NCI-H2081 (cell line): ENCODE data around the gene BRICD5.

Experiments
- DNase-seq, 2 experiments: peaks; one replicate each; lab custom pipeline; 2025; lab: John Stamatoyannopoulos, UW

Gene BRICD5

GRCh38 chr16:2237493-2238149 lies 27.0 kb upstream of the BRICD5 start:
- DNase-seq = no peak

- DNase-seq = no peak
Observed at GRCh38 chr16:2237102-2237482, 26.4 kb upstream of the BRICD5 start.

DNA sequence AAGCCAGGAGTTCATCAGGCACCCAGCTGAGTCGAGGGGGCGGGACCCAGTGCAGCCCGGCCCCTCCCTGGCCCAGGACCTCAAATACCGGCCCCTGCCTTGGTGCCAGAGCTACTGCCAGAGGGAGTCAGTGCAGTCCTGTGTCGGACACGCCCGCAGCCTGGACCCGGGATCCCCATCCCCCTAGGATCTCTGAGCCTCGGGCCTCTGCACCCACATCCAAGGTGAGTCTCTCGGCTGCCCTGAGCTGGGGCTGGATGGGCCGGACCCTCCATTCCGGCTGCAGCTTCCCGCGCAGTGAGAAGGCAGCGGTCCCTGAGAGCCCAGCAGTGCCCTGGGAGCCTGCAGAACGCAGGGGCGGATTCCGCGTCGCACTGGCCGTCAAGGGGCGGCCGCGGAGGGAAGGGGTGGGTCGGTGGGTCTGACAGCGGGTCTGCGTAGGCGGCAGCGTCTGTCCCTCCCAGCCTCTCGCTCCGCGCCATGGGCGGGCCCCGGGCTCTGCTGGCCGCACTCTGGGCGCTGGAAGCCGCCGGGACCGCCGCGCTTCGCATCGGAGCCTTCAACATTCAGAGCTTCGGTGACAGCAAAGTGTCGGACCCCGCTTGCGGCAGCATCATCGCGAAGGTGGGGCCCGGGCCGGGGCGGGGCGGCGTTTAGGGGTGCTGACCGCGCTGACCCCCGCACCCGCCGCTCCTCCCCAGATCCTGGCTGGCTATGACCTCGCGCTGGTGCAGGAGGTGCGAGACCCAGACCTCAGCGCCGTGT lies 25.9 kb upstream of the BRICD5 start, which contains the start of gene DNASE1L2:
Gene DNASE1L2 (plus strand): TSS at position 108 of the 765 bp plus-strand sequence. CDS start 373 bp downstream, at position 481.
- no peak for DNase-seq

DNA sequence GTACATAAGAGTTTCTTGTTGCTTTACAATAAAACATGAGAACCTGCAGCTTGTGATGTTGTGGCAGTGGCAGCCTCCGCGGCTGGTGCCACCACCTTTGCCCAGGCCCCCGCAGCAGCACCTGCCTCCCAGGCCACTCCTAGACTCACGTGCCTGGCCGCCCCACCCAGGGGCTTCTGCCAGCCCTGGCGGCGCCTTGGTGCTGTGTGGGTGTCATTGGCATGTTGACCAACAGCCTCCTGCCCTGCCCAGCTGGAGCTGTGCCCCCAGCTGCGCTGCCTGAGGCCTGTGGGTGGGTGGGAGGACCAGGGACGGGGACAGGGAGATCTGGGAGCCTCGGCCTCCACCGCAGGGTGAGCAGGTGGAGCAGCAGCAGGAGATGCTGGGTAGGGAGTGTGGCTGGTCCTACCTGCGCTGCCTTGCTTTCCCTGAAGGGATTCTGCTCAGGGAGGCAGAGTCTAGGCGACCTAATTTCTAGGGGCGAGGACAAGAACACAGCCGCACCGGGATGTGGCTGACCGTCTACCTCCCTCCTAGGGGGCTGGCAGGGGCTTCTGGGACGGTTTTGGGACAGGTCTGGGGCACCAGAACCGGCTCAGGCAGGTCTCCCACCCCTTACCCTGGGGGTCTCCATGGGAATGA lies 25.2 kb upstream of the BRICD5 start:
- no peak for DNase-seq

GRCh38 chr16:2235234-2235651 lies 24.6 kb upstream of the BRICD5 start:
- DNase-seq = no peak

DNA sequence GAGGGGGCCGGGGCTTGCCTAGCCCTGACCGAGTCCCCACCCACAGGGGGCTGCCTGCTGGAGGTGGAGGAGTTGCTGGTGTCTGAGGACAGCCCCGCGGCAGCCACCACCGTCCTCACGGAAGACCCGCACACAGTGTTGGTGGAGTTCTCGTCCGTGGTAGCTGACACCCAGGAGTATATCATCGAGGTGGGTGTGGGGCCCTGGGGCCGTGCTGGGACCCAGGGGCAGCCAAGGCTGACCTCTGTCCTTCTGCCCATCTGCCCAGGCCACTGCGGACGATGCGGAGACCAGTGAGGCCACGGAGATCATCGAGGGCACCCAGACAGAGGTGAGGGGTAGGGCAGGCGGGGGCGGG lies 24.1 kb upstream of the BRICD5 start:
- DNase-seq = no peak

DNA sequence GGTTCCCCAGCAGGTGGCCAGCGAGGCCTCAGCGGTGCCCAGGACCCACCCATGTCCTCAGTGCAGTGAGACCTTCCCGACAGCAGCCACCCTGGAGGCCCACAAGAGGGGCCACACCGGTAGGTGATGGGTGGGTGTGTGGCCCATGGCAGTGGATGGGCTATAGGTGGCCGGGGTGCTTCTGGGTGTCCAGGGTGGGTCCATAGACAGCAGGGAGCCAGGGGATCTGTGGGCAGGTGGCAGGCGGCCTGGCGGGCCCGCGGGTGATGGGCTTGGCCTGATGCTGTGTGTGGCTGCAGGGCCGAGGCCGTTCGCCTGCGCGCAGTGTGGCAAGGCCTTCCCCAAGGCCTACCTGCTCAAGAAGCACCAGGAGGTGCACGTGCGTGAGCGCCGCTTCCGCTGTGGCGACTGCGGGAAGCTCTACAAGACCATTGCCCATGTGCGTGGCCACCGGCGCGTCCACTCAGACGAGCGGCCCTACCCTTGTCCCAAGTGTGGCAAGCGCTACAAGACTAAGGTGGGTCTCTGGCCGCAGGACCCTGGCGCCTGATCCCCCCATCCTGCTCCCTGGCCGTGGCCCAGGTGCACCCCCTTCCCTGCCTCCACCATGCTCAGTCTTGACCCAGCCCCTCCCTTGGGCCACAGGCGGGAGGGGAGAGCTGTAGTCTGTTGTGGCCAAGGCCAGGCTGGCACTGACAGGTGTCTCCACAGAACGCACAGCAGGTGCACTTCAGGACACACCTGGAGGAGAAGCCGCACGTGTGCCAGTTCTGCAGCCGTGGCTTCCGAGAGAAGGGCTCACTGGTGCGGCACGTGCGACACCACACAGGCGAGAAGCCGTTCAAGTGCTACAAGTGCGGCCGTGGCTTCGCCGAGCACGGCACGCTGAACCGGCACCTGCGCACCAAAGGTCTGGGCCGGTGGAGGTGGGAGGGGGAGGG lies 23.5 kb upstream of the BRICD5 start:
- peak in 1 of 2 experiments; percentile 63 for DNase-seq

GRCh38 chr16:2233046-2233775 lies 22.5 kb upstream of the BRICD5 start:
- DNase-seq = no peak

DNA sequence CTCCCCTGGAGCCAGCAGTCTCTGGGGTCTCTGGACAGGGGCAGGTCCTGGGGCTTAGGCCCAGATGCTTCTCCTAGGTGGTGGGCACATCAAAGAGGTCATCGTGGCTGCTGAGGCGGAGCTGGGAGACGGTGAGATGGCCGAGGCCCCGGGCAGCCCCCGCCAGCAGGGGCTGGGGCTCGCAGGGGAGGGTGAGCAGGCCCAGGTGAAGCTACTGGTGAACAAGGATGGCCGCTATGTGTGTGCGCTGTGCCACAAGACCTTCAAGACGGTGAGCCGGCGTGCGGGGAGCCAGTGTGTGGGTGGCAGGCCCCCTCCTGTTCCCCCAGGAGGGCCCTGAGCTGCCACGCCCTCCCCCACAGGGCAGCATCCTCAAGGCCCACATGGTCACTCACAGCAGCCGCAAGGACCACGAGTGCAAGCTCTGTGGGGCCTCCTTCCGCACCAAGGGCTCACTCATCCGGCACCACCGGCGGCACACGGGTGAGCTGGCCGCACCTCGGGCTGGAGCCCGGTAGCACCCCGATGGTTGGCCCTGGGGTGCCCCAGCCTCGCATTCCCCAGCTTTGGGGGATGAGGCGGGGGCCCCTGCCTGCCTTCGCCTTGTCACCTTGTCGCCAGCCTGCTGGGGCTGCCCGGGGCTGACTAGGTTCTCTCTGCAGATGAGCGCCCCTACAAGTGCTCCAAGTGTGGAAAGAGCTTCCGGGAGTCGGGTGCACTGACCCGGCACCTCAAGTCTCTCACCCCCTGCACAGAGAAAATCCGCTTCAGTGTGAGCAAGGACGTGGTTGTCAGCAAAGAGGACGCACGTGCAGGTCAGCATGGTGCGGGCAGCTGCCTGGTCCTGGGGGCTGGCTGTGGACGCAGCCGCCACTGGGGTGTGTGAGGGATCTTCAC lies 21.7 kb upstream of the BRICD5 start:
- DNase-seq = no peak

DNA sequence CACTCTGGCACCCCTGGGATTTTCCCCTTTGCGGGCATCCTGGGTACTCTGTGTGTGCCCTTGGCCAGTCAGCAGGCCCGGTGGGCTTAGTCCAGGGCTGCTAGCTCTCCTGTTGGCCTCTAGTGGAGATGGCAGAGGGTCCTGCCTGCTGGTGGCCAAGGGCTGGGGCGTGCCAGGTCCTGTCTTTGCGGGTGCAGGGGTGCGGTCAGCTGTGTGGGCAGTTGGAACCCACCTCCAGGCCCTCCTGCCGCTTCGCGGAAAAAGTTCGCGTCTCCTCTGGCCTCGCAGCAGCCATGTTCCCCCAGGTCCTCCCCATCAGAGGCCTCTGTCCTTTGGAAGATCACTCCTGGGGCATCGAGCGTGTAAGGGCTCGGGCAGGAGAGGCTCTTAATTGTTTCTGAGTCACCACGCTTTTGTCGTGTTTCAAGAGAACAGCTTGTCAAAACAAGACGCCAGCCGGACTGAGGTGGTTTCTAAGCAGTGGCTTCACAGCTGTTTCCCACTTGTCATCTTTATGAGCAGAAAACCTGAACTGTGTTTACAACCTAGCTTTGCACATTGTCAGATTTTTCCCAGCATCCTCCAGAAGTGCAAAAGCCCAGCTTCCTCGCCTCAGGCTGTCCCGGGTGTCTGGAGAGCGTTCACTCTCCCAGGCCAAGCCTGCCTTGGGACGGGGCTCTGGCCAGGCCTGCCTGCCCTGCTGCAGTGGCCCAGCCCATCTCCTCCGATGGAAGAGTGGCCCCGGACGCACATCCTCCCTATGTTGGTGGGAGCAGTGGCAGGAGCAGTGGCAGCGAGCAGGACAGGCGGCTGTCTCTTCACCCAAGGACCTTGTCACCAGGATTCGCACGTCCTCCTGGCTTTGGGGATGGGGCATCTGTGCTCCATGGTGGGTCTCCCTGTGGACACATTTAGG lies 20.6 kb upstream of the BRICD5 start:
- no peak for DNase-seq

DNA sequence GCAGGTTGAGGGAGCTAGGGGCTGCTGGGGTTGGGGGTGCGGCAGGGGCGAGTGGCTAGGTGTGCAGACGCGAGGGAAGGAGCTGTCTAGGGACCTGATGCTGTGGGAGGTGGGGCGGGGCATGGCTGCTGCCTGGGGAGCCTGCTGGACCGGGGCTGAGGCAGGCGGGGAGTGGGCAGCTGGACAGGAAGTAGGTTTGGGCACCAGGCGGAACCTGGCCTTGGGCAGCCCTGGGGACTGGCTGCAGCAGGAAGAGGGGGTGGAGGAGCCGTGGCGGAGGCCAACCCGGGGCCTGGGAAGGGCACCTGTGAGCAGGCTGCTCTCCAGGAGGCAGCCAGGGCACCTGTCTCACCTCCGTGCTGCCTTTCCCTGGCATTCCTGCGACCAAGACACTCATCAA lies 19.7 kb upstream of the BRICD5 start:
- DNase-seq = no peak

DNA sequence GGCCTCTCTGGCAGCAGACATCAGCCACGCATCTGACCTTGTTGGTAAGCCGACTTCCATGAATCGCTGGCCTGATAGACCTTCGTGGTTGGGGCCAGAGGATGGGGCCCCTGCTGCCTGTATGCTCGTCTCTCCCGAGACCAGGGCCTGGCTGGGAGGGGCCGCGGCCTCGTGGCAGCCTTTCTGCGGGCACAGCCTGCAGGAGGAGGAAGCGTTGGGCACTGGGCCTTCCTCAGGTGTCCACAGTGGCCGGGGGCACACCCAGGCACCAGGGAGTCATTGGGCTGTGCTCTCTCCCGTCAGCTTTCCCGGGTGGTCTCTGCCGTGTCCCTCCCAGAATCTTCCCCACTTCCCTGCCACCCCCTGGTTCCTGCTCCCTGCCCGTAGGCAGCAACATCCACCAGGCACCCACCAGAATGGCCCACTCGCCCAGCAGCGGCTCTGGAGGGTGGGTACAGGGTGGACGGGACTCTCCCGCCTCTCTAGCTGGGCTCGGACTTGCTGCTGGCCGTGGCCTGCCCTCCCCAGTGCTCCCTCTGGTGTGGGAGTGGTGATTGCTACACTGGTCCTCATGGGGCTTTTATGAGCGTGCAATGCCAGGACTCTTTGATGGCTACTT lies 19.1 kb upstream of the BRICD5 start:
- no peak for DNase-seq

DNA sequence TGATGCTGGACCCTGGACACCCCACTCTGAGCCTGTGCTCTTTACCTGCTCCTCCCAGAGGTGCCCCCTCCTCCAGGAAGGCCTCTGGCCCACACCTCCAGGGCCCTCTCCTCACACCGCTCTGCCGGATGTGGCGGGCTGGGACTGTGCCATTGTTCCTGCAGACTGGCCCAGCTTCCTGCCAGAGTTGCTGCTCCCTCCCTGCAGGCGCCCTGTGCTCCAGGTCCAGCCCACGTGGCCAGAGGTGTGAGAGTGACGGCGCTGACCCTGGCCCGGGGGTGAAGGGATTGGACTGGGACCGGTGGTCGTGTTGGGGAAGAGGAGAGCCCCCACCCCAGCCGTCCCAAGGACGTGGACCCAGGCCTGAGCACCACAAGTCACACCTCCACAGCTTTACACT lies 18.4 kb upstream of the BRICD5 start:
- no peak for DNase-seq

DNA sequence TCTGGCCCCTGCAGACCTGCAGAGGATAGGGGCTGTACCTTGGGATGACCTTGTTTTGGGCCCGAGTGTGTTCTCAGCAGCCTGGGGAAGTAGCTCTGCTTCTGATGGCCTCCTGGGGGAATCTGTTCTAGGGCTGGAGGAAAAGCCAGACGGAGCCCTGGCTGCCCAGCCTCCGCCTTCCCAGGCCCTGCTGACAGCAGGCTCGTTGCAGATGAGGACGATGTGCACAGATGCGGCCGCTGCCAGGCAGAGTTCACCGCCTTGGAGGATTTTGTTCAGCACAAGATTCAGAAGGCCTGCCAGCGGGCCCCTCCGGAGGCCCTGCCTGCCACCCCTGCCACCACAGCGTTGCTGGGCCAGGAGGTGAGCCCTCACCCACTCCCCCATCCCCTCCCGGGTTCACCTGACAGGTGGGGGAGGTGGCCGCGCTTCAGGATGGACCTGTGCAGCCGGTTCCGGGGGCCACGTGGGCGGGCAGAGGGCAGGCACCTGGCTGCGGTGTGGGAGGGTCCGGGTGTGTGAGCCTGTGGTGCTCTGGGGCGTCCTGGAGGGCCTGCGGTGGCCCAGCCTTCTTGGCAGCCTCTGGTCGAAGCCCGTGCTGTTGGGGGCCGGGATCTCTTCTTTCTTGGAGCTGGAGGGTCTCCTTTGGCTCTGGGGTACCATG lies 17.6 kb upstream of the BRICD5 start:
- DNase-seq = no peak

GRCh38 chr16:2226918-2227317 lies 16.3 kb upstream of the BRICD5 start:
- no peak for DNase-seq

- DNase-seq = no peak
Observed at GRCh38 chr16:2226245-2226793, 15.7 kb upstream of the BRICD5 start.

DNA sequence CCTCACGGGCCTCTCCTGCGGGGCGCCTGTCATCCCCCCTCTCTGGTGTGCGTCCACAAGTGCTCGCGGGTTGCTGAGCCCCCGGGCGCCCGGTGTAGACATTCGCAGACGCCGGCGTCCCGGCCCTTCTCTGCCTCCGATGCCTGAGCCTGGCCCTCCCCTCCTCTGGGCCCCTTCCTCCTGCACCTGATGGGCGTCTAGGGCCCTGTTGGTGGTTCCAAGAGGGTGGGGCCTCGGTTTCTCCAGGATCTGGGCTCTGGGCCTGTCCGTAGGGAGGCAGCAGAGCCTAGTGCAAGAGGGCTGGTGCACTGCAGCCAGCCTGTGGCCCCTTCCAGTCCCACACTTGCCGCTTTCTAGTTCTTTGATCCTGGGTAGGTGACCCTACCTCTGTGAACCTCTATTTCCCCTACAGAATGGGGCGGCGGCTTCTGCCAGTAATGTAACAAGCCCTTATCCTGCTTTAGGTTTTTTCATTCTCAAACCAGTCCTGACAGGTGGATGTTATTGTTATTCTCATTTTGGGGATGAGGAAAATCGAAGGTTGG lies 13.4 kb upstream of the BRICD5 start:
- DNase-seq = peak in 1 of 2 experiments; percentile 51
